ENCODE data around the gene RMI2.

DNA sequence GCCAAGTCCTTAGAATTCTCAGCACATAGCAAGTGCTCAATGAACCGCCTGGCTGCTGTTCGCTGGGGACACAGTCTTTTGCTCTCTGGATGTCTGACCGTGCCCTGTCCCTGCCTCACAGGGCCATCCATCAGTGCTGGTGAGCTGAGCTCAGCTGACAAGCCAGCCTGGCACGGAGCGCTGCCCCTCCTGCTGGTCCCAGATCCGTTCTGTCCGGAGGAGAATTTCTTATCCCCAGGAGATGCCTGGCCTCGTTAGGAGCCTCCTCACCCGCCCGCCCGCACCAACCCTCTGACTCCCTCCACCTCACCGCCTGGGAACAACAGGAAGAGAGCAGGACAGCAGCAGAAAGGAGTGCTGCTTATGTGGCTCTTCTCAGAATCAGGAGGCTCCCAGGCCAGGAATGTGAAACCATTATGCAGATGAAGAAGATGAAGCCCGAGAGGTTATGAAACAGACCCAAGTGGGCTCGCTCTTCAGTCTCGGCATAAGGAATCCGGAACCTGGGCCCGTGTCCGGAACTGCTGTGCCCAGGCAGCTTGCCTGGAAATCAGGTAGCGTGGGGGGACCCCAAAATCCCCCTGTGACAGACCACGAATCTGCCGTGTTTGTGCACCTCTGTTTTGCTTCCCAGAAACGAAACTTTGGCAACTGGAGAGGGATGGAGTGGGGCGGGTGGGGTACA lies 28.8 kb upstream of the RMI2 start:
- TF ChIP-seq, protein P1, sequence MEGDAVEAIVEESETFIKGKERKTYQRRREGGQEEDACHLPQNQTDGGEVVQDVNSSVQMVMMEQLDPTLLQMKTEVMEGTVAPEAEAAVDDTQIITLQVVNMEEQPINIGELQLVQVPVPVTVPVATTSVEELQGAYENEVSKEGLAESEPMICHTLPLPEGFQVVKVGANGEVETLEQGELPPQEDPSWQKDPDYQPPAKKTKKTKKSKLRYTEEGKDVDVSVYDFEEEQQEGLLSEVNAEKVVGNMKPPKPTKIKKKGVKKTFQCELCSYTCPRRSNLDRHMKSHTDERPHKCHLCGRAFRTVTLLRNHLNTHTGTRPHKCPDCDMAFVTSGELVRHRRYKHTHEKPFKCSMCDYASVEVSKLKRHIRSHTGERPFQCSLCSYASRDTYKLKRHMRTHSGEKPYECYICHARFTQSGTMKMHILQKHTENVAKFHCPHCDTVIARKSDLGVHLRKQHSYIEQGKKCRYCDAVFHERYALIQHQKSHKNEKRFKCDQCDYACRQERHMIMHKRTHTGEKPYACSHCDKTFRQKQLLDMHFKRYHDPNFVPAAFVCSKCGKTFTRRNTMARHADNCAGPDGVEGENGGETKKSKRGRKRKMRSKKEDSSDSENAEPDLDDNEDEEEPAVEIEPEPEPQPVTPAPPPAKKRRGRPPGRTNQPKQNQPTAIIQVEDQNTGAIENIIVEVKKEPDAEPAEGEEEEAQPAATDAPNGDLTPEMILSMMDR (IDR thresholded peaks at IDR 0.05): no peak
- TF ChIP-seq POLR2A (IDR thresholded peaks at IDR 0.05): no peak
